ENCODE measurements around the gene EIF2D. TPM values are rescaled to one million over a fixed set of nuclear protein-coding genes. Genes with fewer than 3 reads are reported as not detected.

Gene EIF2D
- total and polyA plus RNA-seq, 4 donors, result 14.7 to 30.0 (median 22.1) TPM

GRCh38 chr1:206654828-206655227 lies 42.6 kb upstream of the EIF2D start:
- no peak overlapping the region for H3K4me3 ChIP-seq (ENCODE audit: low read depth in 1 of 3, low read length in 3 of 3)
- H3K36me3 ChIP-seq (ENCODE audit: control insufficient read depth in 4 of 4, insufficient read depth in 3 of 4, low read depth in 1 of 4, low read length in 3 of 4), result no peaks in the 10 kb centered on the region
- no peaks in the 10 kb centered on the region for H3K27me3 ChIP-seq (ENCODE audit: control insufficient read depth in 4 of 4, insufficient read depth in 4 of 4, low read length in 3 of 4)
- H3K9me3 ChIP-seq (ENCODE audit: control insufficient read depth in 4 of 4, low read length in 3 of 4), result no peaks in the 10 kb centered on the region
- no peak for TF ChIP-seq FOXA1 (IDR thresholded peaks at IDR 0.05)
- no peak for TF ChIP-seq TAF1 (conservative IDR thresholded peaks at IDR 0.05)
- TF ChIP-seq CTCF (IDR thresholded peaks at IDR 0.05; ENCODE audit: low read depth, low read length, missing input control), result no peak
- TF ChIP-seq NR2F2 (IDR thresholded peaks at IDR 0.05), result no peak
- no peak for TF ChIP-seq FOXA2 (IDR thresholded peaks at IDR 0.05)
- no peak for TF ChIP-seq GABPA (IDR thresholded peaks at IDR 0.05 in 1 of 2, conservative IDR thresholded peaks at IDR 0.05 in 1 of 2)
- TF ChIP-seq EGR1 (IDR thresholded peaks at IDR 0.05; ENCODE audit: low read depth in 2 of 2), result no peak
- no peak for TF ChIP-seq MAX (IDR thresholded peaks at IDR 0.05)
- TF ChIP-seq RAD21 (IDR thresholded peaks at IDR 0.05), result no peak
- TF ChIP-seq SP1 (IDR thresholded peaks at IDR 0.05), result no peak
- TF ChIP-seq JUND (IDR thresholded peaks at IDR 0.05), result no peak
- TF ChIP-seq ATF3 (IDR thresholded peaks at IDR 0.05), result no peak
- no peak for TF ChIP-seq YY1 (IDR thresholded peaks at IDR 0.05)
- TF ChIP-seq ZBTB33 (IDR thresholded peaks at IDR 0.05), result no peak
- no peak for TF ChIP-seq RXRA (IDR thresholded peaks at IDR 0.05)
- TF ChIP-seq REST (IDR thresholded peaks at IDR 0.05), result no peak
- no peak for TF ChIP-seq HNF4G (IDR thresholded peaks at IDR 0.05)
- TF ChIP-seq HNF4A (conservative IDR thresholded peaks at IDR 0.05), result no peak
- 82% methylated on average over 2 of the region's 2 CpGs for WGBS
- no peak for DNase-seq (ENCODE audit: low spot score)
- no peak overlapping the region for H3K9ac ChIP-seq (ENCODE audit: low read depth in 1 of 2, low read length in 2 of 2)
- H3K27ac ChIP-seq (ENCODE audit: low read depth in 1 of 2, low read length in 2 of 2), result no peak overlapping the region
- H3K4me1 ChIP-seq (ENCODE audit: control insufficient read depth in 4 of 4, insufficient read depth in 4 of 4, low read length in 3 of 4), result peaks cover 0 to 13% (median 5%) of the 10 kb centered on the region in 4 donors
